GM11168 (cell line): Measurements from ENCODE around the gene RIPK1.
"Not testable (repeated sequence)": the region's sequence is repeated elsewhere in the genome, so short reads cannot be mapped to it uniquely, and the experiment has no call there.

Experiments
- in situ Hi-C: fragments of 300-500 bp; cut with MboI; formaldehyde crosslinking; loops from one replicate; pipeline ENCODE4 v1.12.0; 2022; ENCODE audit warnings: low sequenced_read_pairs; ENCODE audit not compliant: unreplicated experiment

Gene RIPK1

GRCh38 chr6:3068329-3069214 lies at the start of gene RIPK1:
Gene RIPK1 (plus strand): TSS chr6:3068494. CDS start chr6:3076824, 8,330 bp downstream.
- in situ Hi-C loops: no loop called here

GRCh38 chr6:3019065-3019464 lies 49.2 kb upstream of the RIPK1 start:
- in situ Hi-C loops: no loop called here

GRCh38 chr6:3019749-3020320 lies 48.5 kb upstream of the RIPK1 start:
- in situ Hi-C loops: no loop called here

- in situ Hi-C loops: not testable (repeated sequence)
Observed at GRCh38 chr6:3020976-3021598, 47.2 kb upstream of the RIPK1 start.

- in situ Hi-C loops: no loop called here
Observed at GRCh38 chr6:3022765-3023662, 45.3 kb upstream of the RIPK1 start.

- in situ Hi-C loops: no loop called here
Observed at GRCh38 chr6:3023663-3024483, 44.4 kb upstream of the RIPK1 start.

GRCh38 chr6:3026791-3027626 lies 41.3 kb upstream of the RIPK1 start:
- in situ Hi-C loops: no loop called here

- in situ Hi-C loops: not testable (repeated sequence)
Observed at GRCh38 chr6:3028156-3028555, 40.1 kb upstream of the RIPK1 start.

GRCh38 chr6:3031857-3032640 lies 36.2 kb upstream of the RIPK1 start:
- in situ Hi-C loops: no loop called here

GRCh38 chr6:3032986-3033385 lies 35.3 kb upstream of the RIPK1 start:
- in situ Hi-C loops: no loop called here

GRCh38 chr6:3033652-3034051 lies 34.6 kb upstream of the RIPK1 start:
- in situ Hi-C loops: no loop called here

GRCh38 chr6:3035397-3035796 lies 32.9 kb upstream of the RIPK1 start:
- in situ Hi-C loops: no loop called here

- in situ Hi-C loops: no loop called here
Observed at GRCh38 chr6:3036861-3037637, 31.2 kb upstream of the RIPK1 start.

GRCh38 chr6:3037638-3038365 lies 30.5 kb upstream of the RIPK1 start:
- in situ Hi-C loops: no loop called here

GRCh38 chr6:3039384-3039783 lies 28.9 kb upstream of the RIPK1 start:
- in situ Hi-C loops: no loop called here

GRCh38 chr6:3041147-3041546 lies 27.1 kb upstream of the RIPK1 start:
- in situ Hi-C loops: no loop called here
